OCI-LY3 (cell line): ENCODE data around the gene COL13A1.

Source experiments
- CTCF ChIP-seq: fragments of 200-600, 300-600 bp; sonication (generic); IDR thresholded peaks from 2 replicates; pipeline ENCODE4 v1.5.1; 2014; ENCODE audit warnings: antibody characterized with exemption, low read length, low read depth
- EZH2phosphoT487 ChIP-seq: fragments of 200-600 bp; shearing (Covaris generic); IDR thresholded peaks from 2 replicates; pipeline ENCODE4 v1.6.1; 2018; ENCODE audit warnings: antibody characterized with exemption, mixed run types, low read depth

GRCh38 chr10:69866246-69866687 is 64.6 kb downstream of the COL13A1 start:
- TF ChIP-seq CTCF = no peak
- TF ChIP-seq EZH2phosphoT487 = no peak
